ENCODE measurements around the gene INPP4B. TPM values are rescaled to one million over a fixed set of nuclear protein-coding genes. Genes with fewer than 3 reads are reported as not detected.

The INPP4B gene
- polyA plus RNA-seq, 1 of the 3 experiments (the other 2 are of a cell fraction) = 0.08 TPM

DNA sequence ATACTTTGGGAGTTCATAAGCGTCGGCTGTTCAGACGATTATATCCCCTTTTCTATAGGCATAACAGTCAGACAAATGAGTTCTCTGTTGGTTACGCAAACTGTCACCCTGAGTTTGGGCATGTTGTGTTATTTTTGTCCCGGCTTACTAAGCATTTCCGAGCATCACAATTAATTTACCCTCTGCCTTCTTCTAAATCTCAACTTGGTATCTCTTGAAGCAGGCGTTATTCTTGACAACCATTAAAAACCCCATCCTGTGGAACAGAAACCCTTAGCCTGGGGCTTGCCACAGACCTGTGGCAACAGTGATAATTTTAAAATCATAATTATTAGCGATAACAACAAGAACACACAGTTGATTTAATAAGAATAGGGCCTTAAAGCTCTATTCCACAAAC is 558.7 kb downstream of the INPP4B start:
- H3K9me3 ChIP-seq = no peaks in the 10 kb centered on the region
- no peaks in the 10 kb centered on the region for H3K4me1 ChIP-seq (ENCODE audit: control insufficient read depth in 1 of 2, insufficient read depth in 2 of 2, low read depth in 1 of 2, low read length in 1 of 2)
- no peaks in the 10 kb centered on the region for H3F3A ChIP-seq (replicated peaks; ENCODE audit: insufficient read depth)
- no peak overlapping the region for H3K4me2 ChIP-seq
- no peaks in the 10 kb centered on the region for H3K79me2 ChIP-seq (ENCODE audit: insufficient read depth)
- ChIA-PET POLR2A (no interaction called here), CTCF (no interaction called here)
- no peaks in the 10 kb centered on the region for H4K20me1 ChIP-seq (ENCODE audit: insufficient read depth)
- H3K36me3 ChIP-seq (replicated peaks in 1 of 2; ENCODE audit: control insufficient read depth in 1 of 2, insufficient read depth in 2 of 2, low read length in 1 of 2) = no peaks in the 10 kb centered on the region
- no peak overlapping the region for H2AFZ ChIP-seq (ENCODE audit: low read depth)
- no peak for DNase-seq
- no peaks in the 10 kb centered on the region for H3K9me2 ChIP-seq
- no peak overlapping the region for H3K27ac ChIP-seq (ENCODE audit: low read depth in 2 of 2, low read length in 1 of 2)
- no peak for TF ChIP-seq FOXM1 (IDR thresholded peaks at IDR 0.05; ENCODE audit: low read depth)
- TF ChIP-seq POLR2AphosphoS5 (IDR thresholded peaks at IDR 0.05; ENCODE audit: low read depth, low read length) = no peak
- TF ChIP-seq MEF2A (IDR thresholded peaks at IDR 0.05; ENCODE audit: borderline replicate concordance, low read depth) = no peak
- TF ChIP-seq, protein P1, sequence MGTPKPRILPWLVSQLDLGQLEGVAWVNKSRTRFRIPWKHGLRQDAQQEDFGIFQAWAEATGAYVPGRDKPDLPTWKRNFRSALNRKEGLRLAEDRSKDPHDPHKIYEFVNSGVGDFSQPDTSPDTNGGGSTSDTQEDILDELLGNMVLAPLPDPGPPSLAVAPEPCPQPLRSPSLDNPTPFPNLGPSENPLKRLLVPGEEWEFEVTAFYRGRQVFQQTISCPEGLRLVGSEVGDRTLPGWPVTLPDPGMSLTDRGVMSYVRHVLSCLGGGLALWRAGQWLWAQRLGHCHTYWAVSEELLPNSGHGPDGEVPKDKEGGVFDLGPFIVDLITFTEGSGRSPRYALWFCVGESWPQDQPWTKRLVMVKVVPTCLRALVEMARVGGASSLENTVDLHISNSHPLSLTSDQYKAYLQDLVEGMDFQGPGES (IDR thresholded peaks at IDR 0.05; ENCODE audit: low read depth, low read length) = no peak
- H3K4me3 ChIP-seq (ENCODE audit: low read depth in 2 of 2, low read length in 1 of 2) = no peak overlapping the region
- no peak overlapping the region for H3K9ac ChIP-seq
- 84% methylated on average over 8 of the region's 8 CpGs for WGBS (ENCODE audit: low lambda C conversion rate)
- H3K27me3 ChIP-seq (ENCODE audit: insufficient read depth) = no peaks in the 10 kb centered on the region

DNA sequence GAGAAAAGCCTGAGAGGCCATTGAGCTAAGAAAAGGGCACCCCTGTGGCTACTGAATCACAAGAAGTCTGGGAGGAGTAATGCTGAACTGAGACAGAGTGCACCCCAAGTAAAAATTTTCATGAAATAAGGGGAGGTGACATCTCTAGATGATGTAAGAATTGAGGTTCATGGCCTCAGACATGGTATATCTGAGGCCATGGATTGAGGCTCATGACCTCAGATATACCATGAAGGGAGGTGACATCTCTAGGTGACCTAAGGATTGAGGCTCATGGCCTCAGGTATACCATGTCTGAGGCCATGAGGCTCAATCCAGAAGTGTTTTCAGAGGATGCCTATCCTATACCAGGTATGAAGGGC is 560.9 kb downstream of the INPP4B start:
- ChIA-PET POLR2A (no interaction called here), CTCF (no interaction called here)
- H3K9me3 ChIP-seq = no peaks in the 10 kb centered on the region
- no peak overlapping the region for H2AFZ ChIP-seq (ENCODE audit: low read depth)
- no peaks in the 10 kb centered on the region for H3K36me3 ChIP-seq (replicated peaks in 1 of 2; ENCODE audit: control insufficient read depth in 1 of 2, insufficient read depth in 2 of 2, low read length in 1 of 2)
- no peaks in the 10 kb centered on the region for H3K79me2 ChIP-seq (ENCODE audit: insufficient read depth)
- H3K27me3 ChIP-seq (ENCODE audit: insufficient read depth) = no peaks in the 10 kb centered on the region
- no peaks in the 10 kb centered on the region for H3K9me2 ChIP-seq
- TF ChIP-seq MEF2A (IDR thresholded peaks at IDR 0.05; ENCODE audit: borderline replicate concordance, low read depth) (no peak), TCF12 (IDR thresholded peaks at IDR 0.05) (no peak), FOSL2 (IDR thresholded peaks at IDR 0.05; ENCODE audit: borderline replicate concordance, low read depth) (no peak), REST (IDR thresholded peaks at IDR 0.05; ENCODE audit: low read depth, low read length) (no peak), ELF1 (IDR thresholded peaks at IDR 0.05) (no peak), JUND (IDR thresholded peaks at IDR 0.05) (no peak), CHD2 (IDR thresholded peaks at IDR 0.05; ENCODE audit: low read length, partially characterized antibody) (no peak), PBX3 (IDR thresholded peaks at IDR 0.05) (no peak), GABPA (IDR thresholded peaks at IDR 0.05; ENCODE audit: low read depth) (no peak), TAF1 (IDR thresholded peaks at IDR 0.05; ENCODE audit: borderline replicate concordance, low read depth, low read length) (no peak), EZH2phosphoT487 (IDR thresholded peaks at IDR 0.05; ENCODE audit: borderline replicate concordance, low read depth) (no peak), YY1 (IDR thresholded peaks at IDR 0.05; ENCODE audit: low read depth) (no peak)
- TF ChIP-seq, protein P2, sequence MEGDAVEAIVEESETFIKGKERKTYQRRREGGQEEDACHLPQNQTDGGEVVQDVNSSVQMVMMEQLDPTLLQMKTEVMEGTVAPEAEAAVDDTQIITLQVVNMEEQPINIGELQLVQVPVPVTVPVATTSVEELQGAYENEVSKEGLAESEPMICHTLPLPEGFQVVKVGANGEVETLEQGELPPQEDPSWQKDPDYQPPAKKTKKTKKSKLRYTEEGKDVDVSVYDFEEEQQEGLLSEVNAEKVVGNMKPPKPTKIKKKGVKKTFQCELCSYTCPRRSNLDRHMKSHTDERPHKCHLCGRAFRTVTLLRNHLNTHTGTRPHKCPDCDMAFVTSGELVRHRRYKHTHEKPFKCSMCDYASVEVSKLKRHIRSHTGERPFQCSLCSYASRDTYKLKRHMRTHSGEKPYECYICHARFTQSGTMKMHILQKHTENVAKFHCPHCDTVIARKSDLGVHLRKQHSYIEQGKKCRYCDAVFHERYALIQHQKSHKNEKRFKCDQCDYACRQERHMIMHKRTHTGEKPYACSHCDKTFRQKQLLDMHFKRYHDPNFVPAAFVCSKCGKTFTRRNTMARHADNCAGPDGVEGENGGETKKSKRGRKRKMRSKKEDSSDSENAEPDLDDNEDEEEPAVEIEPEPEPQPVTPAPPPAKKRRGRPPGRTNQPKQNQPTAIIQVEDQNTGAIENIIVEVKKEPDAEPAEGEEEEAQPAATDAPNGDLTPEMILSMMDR (IDR thresholded peaks at IDR 0.05) = no peak
- DNase-seq = no peak
- no peak overlapping the region for H3K4me3 ChIP-seq (ENCODE audit: low read depth in 2 of 2, low read length in 1 of 2)
- no peak overlapping the region for H3K27ac ChIP-seq (ENCODE audit: low read depth in 2 of 2, low read length in 1 of 2)
- H3F3A ChIP-seq (replicated peaks; ENCODE audit: insufficient read depth) = no peaks in the 10 kb centered on the region
- H4K20me1 ChIP-seq (ENCODE audit: insufficient read depth) = no peaks in the 10 kb centered on the region
- H3K9ac ChIP-seq = no peak overlapping the region
- no peaks in the 10 kb centered on the region for H3K4me1 ChIP-seq (ENCODE audit: control insufficient read depth in 1 of 2, insufficient read depth in 2 of 2, low read depth in 1 of 2, low read length in 1 of 2)
- no peak overlapping the region for H3K4me2 ChIP-seq
